ENCODE measurements around the gene FOXP2. TPM values are rescaled to one million over a fixed set of nuclear protein-coding genes. Genes with fewer than 3 reads are reported as not detected.
"Not testable (repeated sequence)": the region's sequence is repeated elsewhere in the genome, so short reads cannot be mapped to it uniquely, and the experiment has no call there.

The FOXP2 gene
- total RNA-seq, 1 donor from 2014 or later: 20.0 TPM

- DNase-seq (ENCODE audit: low spot score in 2 of 2) (no peak), FAIRE-seq (no peak)
These were observed 5.0 kb downstream of the FOXP2 start for GRCh38 chr7:114419441-114420272.

DNA sequence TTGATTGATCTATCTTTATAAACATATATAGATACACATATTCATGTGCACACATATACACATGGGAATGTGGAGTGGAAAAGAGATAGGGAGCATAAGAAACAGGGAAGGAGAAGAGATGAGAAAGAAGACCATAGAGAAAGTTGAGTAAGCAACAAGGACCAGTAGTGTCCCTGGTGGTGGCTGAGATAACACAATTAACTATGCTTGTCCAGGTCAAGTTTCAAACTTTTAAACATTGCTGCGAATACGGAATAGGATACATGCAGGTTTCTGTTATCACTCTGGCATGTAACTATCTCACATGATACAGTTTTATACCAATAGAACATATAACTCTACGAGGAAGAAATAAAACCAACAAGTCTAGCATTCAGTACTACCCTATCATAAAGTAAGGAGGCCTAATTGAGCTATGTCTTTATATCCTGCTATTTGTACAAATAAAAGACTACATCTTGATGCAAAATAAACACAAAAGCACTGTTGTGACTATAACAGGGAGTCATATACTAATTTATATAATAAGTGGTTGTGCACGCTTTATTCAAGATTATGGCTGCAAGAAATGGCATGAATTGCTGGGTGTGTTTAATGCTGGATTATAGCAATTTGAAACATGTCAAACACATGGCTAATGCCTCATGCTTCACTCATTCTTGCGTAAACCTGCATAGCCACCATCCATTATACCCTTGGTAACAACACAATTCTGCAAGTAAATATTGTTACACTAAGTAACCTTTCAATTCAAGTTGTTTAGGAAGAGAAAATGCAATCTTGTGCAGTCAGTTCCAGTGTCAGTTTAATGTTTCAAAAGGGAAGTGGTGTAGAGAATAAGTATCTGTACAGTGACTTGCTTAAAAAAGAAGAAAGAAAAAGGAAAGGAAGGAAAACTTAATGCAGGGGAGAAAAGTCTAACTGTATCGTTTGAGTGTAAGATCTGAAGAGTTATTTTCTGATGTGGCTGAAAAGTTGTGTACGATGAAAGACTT is 8.2 kb downstream of the FOXP2 start:
- FAIRE-seq (no peak), DNase-seq (ENCODE audit: low spot score in 2 of 2) (no peak)

GRCh38 chr7:114426382-114426781 is 11.8 kb downstream of the FOXP2 start:
- FAIRE-seq (no peak), DNase-seq (ENCODE audit: low spot score in 2 of 2) (no peak)

GRCh38 chr7:114426824-114427223 is 12.2 kb downstream of the FOXP2 start:
- FAIRE-seq: no peak
- DNase-seq (ENCODE audit: low spot score in 2 of 2): no peak

DNA sequence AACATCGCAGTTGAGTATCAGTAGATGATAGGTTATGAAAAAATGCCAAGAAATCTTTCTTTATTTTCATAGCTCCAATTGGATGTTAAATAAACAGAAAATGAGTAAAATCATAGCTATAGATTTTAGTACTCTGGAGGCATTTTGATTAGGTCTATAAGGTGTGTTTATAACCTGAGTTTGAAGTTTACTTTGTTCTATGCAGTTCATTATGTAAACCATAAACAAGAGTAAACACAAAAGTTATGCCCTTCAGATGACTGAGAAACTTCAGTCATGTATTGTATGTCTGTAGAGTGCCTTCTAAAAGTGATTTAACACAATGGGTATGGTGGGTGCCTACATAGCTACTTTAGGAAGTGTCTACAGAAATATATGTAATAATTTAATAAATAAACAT is 13.6 kb downstream of the FOXP2 start:
- DNase-seq (ENCODE audit: low spot score in 2 of 2) (no peak), FAIRE-seq (no peak)

GRCh38 chr7:114431189-114431588 is 16.6 kb downstream of the FOXP2 start:
- no peak for DNase-seq (ENCODE audit: low spot score in 2 of 2)
- no peak for FAIRE-seq

DNA sequence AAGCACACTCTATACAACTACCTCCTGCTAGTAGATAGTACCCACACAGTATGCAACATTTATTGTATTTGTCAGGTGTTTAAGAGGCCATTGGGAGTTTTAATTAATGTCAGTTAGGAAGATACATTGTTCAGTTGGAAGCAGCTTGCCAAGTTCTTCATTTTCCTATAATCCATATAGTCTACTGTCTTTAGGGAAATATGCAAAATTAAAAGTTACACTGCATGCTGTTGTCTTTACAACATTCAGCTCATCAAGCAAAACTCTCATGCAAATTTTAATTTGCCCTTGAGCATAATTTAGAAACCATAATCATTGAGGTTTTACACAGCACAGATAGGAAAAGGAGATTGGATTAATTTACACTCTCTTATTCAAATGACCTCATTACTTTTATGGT is 17.4 kb downstream of the FOXP2 start:
- DNase-seq (ENCODE audit: low spot score in 2 of 2) (no peak), FAIRE-seq (no peak)

DNA sequence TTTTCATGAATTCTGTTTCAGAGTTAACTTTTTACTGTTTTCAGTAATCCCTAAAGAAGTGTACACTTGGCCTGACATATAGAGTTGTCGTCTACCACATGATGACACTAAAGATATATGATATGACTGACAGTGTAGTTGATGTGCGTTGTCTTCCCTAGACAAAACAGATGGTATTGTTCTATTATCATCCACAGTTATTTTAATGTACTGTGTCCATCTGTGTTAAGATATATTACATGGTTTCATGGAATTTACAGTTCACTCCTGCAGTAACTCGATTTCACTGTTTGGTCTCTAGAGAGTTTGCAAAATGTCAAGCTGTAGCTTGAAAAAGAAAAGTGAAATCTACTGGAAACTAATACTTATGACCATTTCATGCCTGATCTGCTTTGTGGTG is 18.1 kb downstream of the FOXP2 start:
- DNase-seq (ENCODE audit: low spot score in 2 of 2) (no peak), FAIRE-seq (no peak)

GRCh38 chr7:114439581-114439980 is 25.0 kb downstream of the FOXP2 start:
- no peak for FAIRE-seq
- DNase-seq (ENCODE audit: low spot score in 2 of 2): no peak

DNA sequence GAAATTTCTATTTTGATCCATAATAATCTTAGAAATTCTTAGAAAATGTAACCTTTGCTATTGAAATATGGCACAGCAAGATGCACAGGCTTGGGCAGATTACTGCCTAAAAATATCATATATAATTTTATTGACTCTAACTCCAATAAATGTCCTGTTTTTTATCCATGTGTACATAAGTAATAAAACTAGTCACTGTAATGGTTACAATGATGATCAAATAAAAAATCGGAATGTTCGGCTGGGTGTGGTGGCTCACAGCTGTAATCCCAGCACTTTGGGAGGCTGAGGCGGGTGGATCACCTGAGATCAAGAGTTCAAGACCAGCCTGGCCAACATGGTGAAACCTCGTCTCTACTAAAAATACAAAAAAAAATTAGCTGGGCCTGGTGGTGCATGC is 26.3 kb downstream of the FOXP2 start:
- DNase-seq (ENCODE audit: low spot score in 2 of 2); FAIRE-seq: not testable (repeated sequence)

DNA sequence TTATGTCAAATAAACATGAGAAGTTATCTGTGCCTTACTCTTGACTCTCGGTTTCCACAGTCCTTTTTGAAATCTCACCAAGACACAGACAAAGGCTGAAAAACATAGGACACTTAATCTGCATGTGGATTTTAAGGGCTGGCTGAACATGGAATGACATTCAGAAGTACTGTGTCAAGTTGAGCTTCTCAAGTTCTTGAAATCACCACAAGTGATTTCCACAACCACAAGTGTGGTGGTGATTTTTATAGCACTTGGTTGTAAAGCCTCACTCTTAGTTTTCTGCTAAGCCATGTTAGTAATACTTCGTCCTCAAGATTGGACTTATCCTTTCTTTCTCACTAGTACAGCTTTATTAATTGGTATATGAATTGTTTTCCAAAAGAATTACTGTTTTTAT is 29.6 kb downstream of the FOXP2 start:
- no peak for FAIRE-seq

GRCh38 chr7:114450431-114450830 is 35.8 kb downstream of the FOXP2 start:
- FAIRE-seq (no peak), DNase-seq (ENCODE audit: low spot score in 2 of 2) (no peak)

More for the DNA sequence above, 29.6 kb downstream of the FOXP2 start:
- no peak for DNase-seq (ENCODE audit: low spot score in 2 of 2)

DNA sequence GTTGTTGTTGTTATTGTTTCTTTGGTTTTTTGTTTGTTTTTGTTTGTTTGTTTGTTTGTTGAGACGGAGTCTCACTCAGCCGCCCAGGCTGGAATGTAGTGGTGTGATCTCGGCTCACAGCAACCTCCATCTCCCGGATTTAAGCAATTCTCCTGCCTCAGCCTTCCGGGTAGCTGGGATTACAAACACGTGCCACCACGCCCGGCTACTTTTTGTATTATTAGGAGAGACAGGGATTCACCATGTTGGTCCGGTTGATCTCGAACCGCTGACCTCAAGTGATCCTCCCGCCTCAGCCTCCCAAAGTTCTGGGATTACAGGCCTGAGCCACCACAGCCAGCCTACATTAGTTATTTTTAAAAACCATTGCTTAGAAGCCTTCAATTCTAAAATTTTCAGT is 45.0 kb downstream of the FOXP2 start:
- FAIRE-seq (no peak), DNase-seq (ENCODE audit: low spot score in 2 of 2) (no peak)

DNA sequence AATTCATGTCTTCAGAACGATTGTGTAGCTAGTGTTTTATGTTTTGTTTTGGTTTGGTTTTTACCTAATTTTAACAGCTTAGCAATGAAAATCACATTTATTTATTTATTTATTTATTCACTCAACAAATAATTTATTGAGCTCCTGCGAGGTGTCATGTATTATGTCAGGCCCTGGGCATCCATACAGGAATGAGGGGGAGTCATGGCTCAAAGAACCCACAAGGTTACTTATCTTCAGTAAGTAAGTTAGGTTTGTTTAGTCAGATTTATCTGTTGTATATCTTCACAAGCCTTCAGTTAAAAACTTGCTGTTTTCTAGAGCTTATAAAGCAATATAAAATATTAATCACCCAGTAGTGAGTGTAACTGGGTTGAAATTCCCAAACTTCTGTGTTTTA is 45.4 kb downstream of the FOXP2 start:
- no peak for DNase-seq (ENCODE audit: low spot score in 2 of 2)
- no peak for FAIRE-seq

DNA sequence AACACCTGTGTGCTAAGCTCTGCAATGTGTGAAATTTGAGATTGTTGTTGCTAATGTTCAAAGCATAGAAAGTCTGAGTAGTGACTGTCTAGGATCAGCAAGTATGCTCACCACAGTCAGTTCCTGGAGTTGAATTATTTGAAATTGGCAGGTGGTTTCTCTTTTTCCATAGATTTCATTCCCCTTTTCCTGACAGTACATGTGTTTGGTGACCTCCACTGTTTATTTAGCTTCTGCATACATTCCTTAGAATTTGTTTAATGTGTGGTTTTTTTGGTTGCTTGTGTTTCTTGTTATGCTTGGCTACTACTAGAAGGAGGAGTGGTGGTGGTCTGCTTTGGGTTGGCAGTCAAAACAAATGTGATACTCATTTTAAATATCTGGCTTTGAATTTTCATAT is 52.3 kb downstream of the FOXP2 start:
- no peak for FAIRE-seq
- DNase-seq (ENCODE audit: low spot score in 2 of 2): no peak

GRCh38 chr7:114468844-114469243 is 54.2 kb downstream of the FOXP2 start:
- DNase-seq (ENCODE audit: low spot score in 2 of 2) (no peak), FAIRE-seq (no peak)

- DNase-seq (ENCODE audit: low spot score in 2 of 2) (no peak), FAIRE-seq (no peak)
These were observed 58.4 kb downstream of the FOXP2 start for GRCh38 chr7:114472896-114473512.

GRCh38 chr7:114478384-114478783 is 63.8 kb downstream of the FOXP2 start:
- no peak for FAIRE-seq
- DNase-seq (ENCODE audit: low spot score in 2 of 2): no peak

DNA sequence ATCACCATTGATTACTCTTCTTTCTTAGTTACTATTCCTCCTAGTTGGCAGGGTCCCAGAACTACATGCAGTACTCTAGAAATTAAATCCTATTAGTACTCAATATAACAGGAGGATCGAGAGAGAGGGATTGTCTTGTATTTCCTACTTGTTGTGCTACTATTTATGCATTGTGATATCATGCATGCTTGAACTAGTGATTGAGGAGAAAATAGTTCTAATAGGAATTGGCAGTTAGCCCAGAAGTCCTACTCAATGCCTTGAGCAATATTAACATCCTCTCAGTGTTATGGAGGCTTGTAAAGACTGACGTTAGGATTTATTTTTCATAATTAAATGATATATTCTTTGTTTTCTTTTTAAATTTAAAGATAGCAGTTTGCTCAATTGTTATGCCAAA is 67.4 kb downstream of the FOXP2 start:
- FAIRE-seq (no peak), DNase-seq (ENCODE audit: low spot score in 2 of 2) (no peak)

DNA sequence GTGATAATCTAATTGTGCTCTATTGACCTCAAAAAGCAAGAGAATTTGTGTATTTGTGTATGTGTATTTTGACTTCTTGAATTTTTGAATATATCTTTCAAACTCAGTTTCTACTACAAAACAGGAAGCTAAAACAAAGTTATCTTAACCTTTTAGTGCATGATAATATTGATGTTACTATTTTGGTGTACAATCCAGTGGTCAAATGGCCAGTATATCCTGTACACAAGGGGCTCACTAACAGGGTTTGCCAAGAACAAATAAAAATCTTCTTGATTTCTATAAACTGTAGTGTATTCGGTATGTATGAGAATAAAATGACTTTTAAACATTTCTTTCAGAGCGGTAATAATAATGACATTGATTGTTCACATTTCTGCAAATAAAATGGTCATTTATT is 69.6 kb downstream of the FOXP2 start:
- FAIRE-seq: no peak
- DNase-seq (ENCODE audit: low spot score in 2 of 2): no peak

- no peak for FAIRE-seq
- no peak for DNase-seq (ENCODE audit: low spot score in 2 of 2)
These were observed 72.6 kb downstream of the FOXP2 start for GRCh38 chr7:114487174-114487573.

Measured in frontal cortex (tissue), 4 donors.